Neural progenitor cell (in vitro differentiated cells): ENCODE measurements around the gene NAPB. TPM values are rescaled to one million over a fixed set of nuclear protein-coding genes. Genes with fewer than 3 reads are reported as not detected.

ENCODE experiments used
- DNase-seq: peaks from one replicate; pipeline ENCODE4 v3.0.0-alpha.2; 2016; ENCODE audit warnings: low spot score
- H2AFZ ChIP-seq: fragments of 200-600 bp; sonication (generic); replicated peaks from 2 replicates; pipeline ENCODE4 v1.6.1; 2016; ENCODE audit warnings: antibody characterized with exemption
- H3F3A ChIP-seq: fragments of 200-600 bp; sonication (generic); 2 replicates; pipeline ENCODE4 v1.6.1; 2016; ENCODE audit warnings: antibody characterized with exemption, low read depth
- H3K27ac ChIP-seq: fragments of 200-600 bp; sonication (generic); 2 replicates; pipeline ENCODE4 v1.5.1; 2016; ENCODE audit warnings: mild to moderate bottlenecking
- H3K27me3 ChIP-seq: fragments of 200-600 bp; sonication (generic); 2 replicates; pipeline ENCODE4 v1.6.1; 2016; ENCODE audit warnings: mild to moderate bottlenecking, moderate library complexity
- H3K36me3 ChIP-seq: fragments of 200-600 bp; sonication (generic); 2 replicates; pipeline ENCODE4 v1.5.1; 2016
- H3K4me1 ChIP-seq: fragments of 200-600 bp; sonication (generic); 2 replicates; pipeline ENCODE4 v1.6.1; 2016; ENCODE audit warnings: mixed run types
- H3K4me2 ChIP-seq: fragments of 200-600 bp; sonication (generic); 2 replicates; pipeline ENCODE4 v1.6.1; 2016
- H3K4me3 ChIP-seq: fragments of 200-600 bp; sonication (generic); 2 replicates; pipeline ENCODE4 v1.5.1; 2016
- H3K79me2 ChIP-seq: fragments of 200-600 bp; sonication (generic); 2 replicates; pipeline ENCODE4 v1.6.1; 2016; ENCODE audit warnings: low read depth
- H3K9ac ChIP-seq: fragments of 200-600 bp; sonication (generic); 2 replicates; pipeline ENCODE4 v1.6.1; 2016
- H3K9me3 ChIP-seq: fragments of 200-600 bp; sonication (generic); 2 replicates; pipeline ENCODE4 v1.5.1; 2016; ENCODE audit warnings: low read depth
- H4K20me1 ChIP-seq: fragments of 200-600 bp; sonication (generic); 2 replicates; pipeline ENCODE4 v1.6.1; 2016; ENCODE audit warnings: low read depth
- H3K27ac Mint-ChIP-seq: 3 replicates; pipeline ENCODE4 v1.8.0; 2021; ENCODE audit warnings: mixed read lengths
- H3K27me3 Mint-ChIP-seq: 2 replicates; pipeline ENCODE4 v1.8.0; 2022; ENCODE audit warnings: low read depth, mild to moderate bottlenecking, inconsistent platforms, moderate library complexity, mixed read lengths; ENCODE audit not compliant: insufficient read depth
- H3K36me3 Mint-ChIP-seq: 3 replicates; pipeline ENCODE4 v1.8.0; 2021; ENCODE audit warnings: mixed read lengths
- H3K4me1 Mint-ChIP-seq: 3 replicates; pipeline ENCODE4 v1.8.0; 2021; ENCODE audit warnings: mixed read lengths
- H3K4me3 Mint-ChIP-seq: 3 replicates; pipeline ENCODE4 v1.8.0; 2021; ENCODE audit warnings: mild to moderate bottlenecking, moderate library complexity, mixed read lengths
- H3K9me3 Mint-ChIP-seq: 3 replicates; pipeline ENCODE4 v1.8.0; 2020; ENCODE audit warnings: mixed read lengths
- EZH2 ChIP-seq: fragments of 200-600 bp; sonication (generic); IDR thresholded peaks from 2 replicates; pipeline ENCODE4 v1.6.1; 2017; ENCODE audit warnings: antibody characterized with exemption, mild to moderate bottlenecking, moderate library complexity
- EZH2phosphoT487 ChIP-seq: fragments of 200-600 bp; sonication (generic); IDR thresholded peaks from 2 replicates; pipeline ENCODE4 v1.6.1; 2017; ENCODE audit warnings: antibody characterized with exemption
- total RNA-seq: library from RNA; depleted of rRNA; stranded (reverse); fragments of >200 nt; gene quantifications from 2 replicates; pipeline ENCODE4 v1.2.3, GENCODE V29; 2015; ENCODE audit warnings: low replicate concordance
- TF ChIP-seq, protein P1 (sequence below): fragments of 200-600 bp; sonication (generic); IDR thresholded peaks from 2 replicates; pipeline ENCODE4 v1.5.1; 2017; ENCODE audit warnings: antibody characterized with exemption, mild to moderate bottlenecking

The NAPB gene
- total RNA-seq, 1 donor from 2014 or later, result 23.8 TPM

DNA sequence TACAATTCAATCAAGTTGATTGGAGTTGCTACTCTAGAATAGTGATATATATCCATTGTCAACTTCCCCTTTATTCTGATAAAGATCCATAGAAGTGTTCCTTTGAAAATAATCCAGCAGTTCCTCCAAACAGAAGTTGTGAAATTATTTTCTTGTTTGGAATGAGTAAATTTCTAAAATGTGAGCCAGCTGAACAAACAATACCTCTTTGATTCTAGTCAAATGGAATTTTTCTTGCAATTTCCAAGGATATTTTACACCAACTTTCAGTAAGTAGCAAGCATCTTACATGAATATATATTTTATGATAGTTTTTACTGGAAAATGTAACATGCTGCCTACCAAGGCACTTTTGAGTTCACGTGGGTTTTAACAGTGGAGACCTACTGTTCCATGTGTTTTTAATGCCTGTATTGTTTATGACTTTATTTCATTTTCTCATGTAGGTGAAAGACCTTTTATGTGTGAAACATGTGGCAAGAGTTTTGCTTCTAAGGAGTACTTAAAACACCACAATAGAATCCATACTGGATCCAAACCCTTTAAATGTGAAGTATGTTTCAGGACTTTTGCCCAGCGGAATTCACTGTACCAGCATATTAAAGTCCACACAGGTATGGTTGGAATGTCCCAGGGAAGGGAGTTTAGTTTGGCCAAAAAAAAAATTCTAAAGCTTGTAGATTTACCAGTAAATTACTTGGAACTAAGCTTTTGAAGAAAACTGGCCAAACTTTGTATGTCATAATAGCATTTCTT is 52.8 kb downstream of the NAPB start:
- no peaks in the 10 kb centered on the region for H3K27me3 Mint-ChIP-seq
- H3K9me3 Mint-ChIP-seq, result no peaks in the 10 kb centered on the region
- H3K36me3 Mint-ChIP-seq, result peaks cover 29% of the 10 kb centered on the region
- H3K27ac ChIP-seq, result no peak overlapping the region
- no peaks in the 10 kb centered on the region for H3K27me3 ChIP-seq
- H3K9me3 ChIP-seq, result no peaks in the 10 kb centered on the region
- H3K4me1 Mint-ChIP-seq, result peaks cover 16% of the 10 kb centered on the region
- TF ChIP-seq EZH2phosphoT487 (no peak), EZH2 (no peak)
- TF ChIP-seq, protein P1, sequence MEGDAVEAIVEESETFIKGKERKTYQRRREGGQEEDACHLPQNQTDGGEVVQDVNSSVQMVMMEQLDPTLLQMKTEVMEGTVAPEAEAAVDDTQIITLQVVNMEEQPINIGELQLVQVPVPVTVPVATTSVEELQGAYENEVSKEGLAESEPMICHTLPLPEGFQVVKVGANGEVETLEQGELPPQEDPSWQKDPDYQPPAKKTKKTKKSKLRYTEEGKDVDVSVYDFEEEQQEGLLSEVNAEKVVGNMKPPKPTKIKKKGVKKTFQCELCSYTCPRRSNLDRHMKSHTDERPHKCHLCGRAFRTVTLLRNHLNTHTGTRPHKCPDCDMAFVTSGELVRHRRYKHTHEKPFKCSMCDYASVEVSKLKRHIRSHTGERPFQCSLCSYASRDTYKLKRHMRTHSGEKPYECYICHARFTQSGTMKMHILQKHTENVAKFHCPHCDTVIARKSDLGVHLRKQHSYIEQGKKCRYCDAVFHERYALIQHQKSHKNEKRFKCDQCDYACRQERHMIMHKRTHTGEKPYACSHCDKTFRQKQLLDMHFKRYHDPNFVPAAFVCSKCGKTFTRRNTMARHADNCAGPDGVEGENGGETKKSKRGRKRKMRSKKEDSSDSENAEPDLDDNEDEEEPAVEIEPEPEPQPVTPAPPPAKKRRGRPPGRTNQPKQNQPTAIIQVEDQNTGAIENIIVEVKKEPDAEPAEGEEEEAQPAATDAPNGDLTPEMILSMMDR, result no peak
- H3K9ac ChIP-seq, result no peak overlapping the region
- H4K20me1 ChIP-seq, result peaks cover 63% of the 10 kb centered on the region
- H3K27ac Mint-ChIP-seq, result no peak overlapping the region
- peaks cover 54% of the 10 kb centered on the region for H3K79me2 ChIP-seq
- DNase-seq, result no peak
- H3K4me1 ChIP-seq, result peaks cover 4% of the 10 kb centered on the region
- peaks cover 18% of the 10 kb centered on the region for H3K36me3 ChIP-seq
- H3K4me2 ChIP-seq, result no peak overlapping the region
- H3F3A ChIP-seq, result no peaks in the 10 kb centered on the region
- H2AFZ ChIP-seq, result no peak overlapping the region
- no peak overlapping the region for H3K4me3 Mint-ChIP-seq
- H3K4me3 ChIP-seq, result no peak overlapping the region

DNA sequence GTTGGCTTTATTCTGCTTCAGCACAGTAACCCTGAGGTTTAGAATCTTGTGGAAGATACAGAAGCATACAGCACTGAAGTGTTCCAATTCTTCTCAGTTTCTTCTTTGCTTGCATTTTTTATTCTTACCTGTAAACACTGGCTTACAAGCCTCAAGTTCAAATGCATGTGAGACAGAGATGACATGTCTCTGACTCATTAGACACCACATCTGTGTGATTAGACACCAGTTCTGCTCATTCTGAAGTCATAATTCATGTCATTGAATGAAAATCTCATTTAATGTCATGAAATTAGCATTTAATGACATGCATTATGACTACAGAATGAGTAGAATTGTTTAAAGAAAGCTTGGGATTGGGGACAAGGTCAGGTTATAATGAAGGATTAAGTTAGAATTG is 53.5 kb downstream of the NAPB start:
- H3K27ac Mint-ChIP-seq, result no peak overlapping the region
- TF ChIP-seq, protein P1, result no peak
- TF ChIP-seq EZH2phosphoT487, result no peak
- TF ChIP-seq EZH2, result no peak
- peaks cover 62% of the 10 kb centered on the region for H3K79me2 ChIP-seq

DNA sequence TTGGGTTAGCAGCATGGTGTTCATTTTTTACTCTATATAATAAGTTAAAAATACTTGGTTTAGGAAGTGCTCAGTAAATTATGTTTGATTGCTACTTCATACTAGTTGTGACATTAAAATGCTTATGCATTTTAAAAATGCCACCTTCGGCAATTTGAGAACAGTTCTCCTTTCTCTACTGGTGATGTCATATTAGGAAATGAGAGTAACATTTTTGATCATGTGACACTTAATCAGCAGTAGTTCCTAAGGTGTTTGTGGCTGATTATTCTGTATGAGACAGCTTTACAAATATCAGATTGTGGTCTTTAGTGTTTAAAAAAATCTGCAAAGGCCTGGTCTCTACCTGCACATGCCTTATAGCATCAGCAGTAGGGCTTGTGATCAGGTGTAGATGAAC is 54.9 kb downstream of the NAPB start:
- TF ChIP-seq EZH2phosphoT487 (no peak), EZH2 (no peak)
- TF ChIP-seq, protein P1, result no peak
- Mint-ChIP-seq H3K4me1 (peaks cover 23% of the 10 kb centered on the region), H3K36me3 (peaks cover 26% of the 10 kb centered on the region), H3K9me3 (no peaks in the 10 kb centered on the region), H3K27ac (no peak overlapping the region), H3K27me3 (no peaks in the 10 kb centered on the region), H3K4me3 (no peak overlapping the region)
- Histone ChIP-seq H4K20me1 (peaks cover 66% of the 10 kb centered on the region), H3K4me2 (no peak overlapping the region), H3K9me3 (no peaks in the 10 kb centered on the region), H3K4me3 (no peak overlapping the region), H3K27me3 (no peaks in the 10 kb centered on the region), H3F3A (no peaks in the 10 kb centered on the region), H3K36me3 (peaks cover 9% of the 10 kb centered on the region), H3K79me2 (peaks cover 66% of the 10 kb centered on the region), H3K4me1 (peaks cover 11% of the 10 kb centered on the region), H2AFZ (no peak overlapping the region), H3K9ac (no peak overlapping the region), H3K27ac (no peak overlapping the region)
- DNase-seq, result no peak

More for the DNA sequence above, 53.5 kb downstream of the NAPB start:
- Mint-ChIP-seq H3K4me1 (peaks cover 23% of the 10 kb centered on the region), H3K4me3 (no peak overlapping the region), H3K9me3 (no peaks in the 10 kb centered on the region), H3K27me3 (no peaks in the 10 kb centered on the region), H3K36me3 (peaks cover 28% of the 10 kb centered on the region)
- Histone ChIP-seq H3K9ac (no peak overlapping the region), H3K36me3 (peaks cover 18% of the 10 kb centered on the region), H2AFZ (no peak overlapping the region), H3F3A (no peaks in the 10 kb centered on the region), H3K27ac (no peak overlapping the region), H3K4me3 (no peak overlapping the region), H4K20me1 (peaks cover 70% of the 10 kb centered on the region), H3K4me1 (peaks cover 11% of the 10 kb centered on the region), H3K27me3 (no peaks in the 10 kb centered on the region), H3K4me2 (no peak overlapping the region), H3K9me3 (no peaks in the 10 kb centered on the region)
- no peak for DNase-seq
